NCI-H1417 (cell line): ENCODE data around the gene SPTBN5.
A peak's percentile ranks its signal among the peaks of the same experiment; 100 is the strongest.

ENCODE experiments used
- DNase-seq, 3 experiments: peaks; one replicate each; lab custom pipeline; 2025; lab: John Stamatoyannopoulos, UW

SPTBN5 gene

DNA sequence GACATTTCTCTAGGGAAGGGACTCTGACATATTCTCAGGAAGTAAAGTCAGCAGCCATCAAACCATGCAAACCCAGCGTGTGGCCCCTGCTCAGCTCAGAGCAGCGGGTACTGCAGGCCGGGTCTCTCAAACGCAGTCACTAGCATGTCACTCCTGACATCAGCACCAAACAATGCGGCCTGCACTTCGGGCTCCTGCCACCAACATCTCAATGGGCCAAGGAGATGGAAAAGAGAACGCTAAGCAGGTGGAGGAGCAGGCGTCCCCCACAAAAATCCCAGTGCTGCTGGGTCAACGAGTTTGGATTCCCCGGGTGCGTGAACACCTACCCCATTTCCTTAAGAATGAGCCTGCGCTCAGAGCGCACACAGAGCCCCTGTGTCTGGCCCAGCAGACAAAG, 9.9 kb upstream of the SPTBN5 start:
- no peak for DNase-seq

DNA sequence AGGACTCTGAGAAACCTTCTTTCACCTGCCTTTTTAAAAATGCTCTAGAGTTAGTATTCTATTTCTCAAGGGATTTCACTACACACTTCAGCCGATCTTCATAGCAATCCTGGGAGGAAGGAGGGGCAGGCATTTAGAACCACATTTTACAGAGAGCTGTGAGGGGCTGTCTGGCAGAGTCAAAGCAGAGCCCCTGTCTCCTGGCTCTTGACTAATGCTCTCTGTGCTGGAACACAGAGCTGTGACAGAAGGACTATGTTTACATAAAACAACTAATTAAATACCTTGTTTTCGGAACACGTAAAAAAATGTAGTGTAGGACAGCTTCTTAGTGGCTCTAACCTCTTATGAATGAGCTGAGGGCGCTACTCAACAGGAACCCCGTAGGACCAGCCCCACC, 7.6 kb upstream of the SPTBN5 start:
- no peak for DNase-seq

DNA sequence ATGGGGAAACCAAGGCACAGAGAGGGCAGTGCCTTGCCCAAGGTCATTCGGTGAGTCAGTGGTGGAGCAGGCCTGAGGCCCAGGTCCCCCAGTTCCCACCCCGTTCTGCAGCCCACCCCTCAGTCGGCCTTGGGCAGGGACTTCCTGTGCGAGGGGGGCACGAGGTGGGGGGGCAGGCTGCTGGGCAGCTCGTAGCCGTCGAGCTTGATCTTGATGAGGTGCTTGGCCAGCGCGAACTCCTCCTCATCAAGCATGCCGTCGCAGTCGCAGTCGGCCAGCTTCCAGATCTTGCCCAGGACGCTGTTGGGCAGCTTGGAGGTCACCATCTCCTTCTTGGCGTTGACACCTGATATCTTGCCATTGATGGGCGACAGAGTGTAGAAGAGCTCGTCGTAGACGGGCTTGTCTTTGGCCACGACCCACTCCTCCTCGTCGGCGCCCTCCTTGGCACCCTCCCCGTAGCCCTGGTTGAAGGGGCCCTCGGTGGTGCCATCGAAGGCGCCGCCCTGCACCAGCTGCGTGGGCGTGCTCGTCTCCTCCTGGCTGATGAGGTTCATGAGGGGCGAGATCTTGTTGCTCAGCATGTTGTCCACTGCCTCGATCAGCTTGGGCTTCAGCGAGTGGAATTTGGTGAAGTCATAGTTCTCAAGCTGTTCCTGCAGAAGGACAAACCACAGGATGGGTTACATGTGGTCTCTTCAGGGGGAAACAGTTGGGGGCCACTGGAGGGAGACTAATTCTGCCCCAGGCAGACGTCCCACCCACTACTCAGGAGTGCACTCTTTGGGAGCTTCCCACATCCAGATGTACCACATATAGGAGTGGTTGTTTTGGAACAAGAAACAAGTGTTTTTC, 6.9 kb upstream of the SPTBN5 start:
- no peak for DNase-seq

DNA sequence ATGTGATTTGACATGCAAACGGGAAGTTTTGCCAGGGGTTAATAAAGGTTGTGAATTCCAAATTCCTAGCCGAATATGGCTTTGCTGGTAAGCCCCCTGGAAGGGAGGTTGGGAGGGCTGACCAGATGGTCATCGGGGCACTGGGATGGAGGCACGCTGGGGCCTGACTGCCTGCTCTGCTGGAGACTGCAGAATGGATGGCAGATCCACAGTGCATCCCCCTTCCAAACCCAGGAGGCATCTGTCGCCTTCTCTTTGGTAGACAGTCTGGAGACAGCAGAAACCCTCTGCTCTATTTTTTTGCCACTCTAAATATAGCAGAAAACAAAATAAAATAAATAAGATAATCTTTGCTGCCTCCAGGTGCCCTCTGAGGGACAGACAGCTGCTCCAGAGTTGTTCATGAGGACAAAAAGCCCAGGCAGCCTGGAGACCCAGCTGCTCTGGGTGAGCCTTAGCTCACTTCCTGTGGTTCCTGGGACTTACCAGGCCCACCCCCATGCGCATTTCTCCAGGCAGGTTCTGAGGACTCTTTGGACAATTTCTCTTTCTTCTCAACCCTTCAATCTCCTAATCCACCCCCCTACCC, 6.1 kb upstream of the SPTBN5 start:
- DNase-seq: no peak

DNA sequence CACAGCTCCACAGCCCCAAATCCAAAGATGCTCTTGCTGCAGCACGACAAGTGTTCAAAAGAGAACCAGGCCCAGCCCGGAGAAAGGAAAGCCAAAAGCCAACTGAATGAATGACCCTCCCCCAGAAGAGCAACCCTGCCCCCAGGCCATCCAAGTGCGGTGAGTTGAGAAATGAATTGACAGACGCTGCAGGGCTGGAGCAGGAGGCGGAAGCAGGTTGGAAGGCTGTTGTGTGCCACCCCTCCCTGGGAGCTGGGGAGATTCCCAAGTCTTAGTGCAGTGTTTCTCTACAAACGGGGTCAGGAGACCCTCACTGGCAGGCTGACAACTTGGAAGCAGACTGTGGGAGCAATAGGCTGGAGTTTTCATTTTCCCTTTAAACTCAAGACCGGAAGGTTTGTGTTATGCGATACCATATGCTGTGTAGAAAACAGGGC, 3.5 kb upstream of the SPTBN5 start:
- no peak for DNase-seq

DNA sequence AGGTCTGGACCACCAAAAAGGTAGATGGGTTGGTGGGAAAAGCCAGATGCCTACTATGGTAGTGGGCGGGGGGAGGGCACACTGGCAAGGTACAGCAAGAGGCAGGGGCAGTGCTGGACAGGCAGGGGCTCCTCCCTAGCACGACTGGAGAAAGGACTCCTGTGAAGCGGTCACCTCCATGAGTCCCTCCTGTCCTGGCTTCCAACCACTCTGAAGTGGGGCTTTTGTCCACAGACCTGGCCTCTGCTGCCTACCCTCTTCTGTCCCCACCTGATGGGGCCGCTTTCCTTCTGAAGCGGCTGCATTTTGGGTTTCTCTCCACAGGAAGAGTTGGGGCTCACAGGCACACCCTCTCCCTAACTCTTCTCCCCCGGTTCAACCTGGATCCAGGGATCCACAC, 2.7 kb upstream of the SPTBN5 start:
- DNase-seq: no peak

DNA sequence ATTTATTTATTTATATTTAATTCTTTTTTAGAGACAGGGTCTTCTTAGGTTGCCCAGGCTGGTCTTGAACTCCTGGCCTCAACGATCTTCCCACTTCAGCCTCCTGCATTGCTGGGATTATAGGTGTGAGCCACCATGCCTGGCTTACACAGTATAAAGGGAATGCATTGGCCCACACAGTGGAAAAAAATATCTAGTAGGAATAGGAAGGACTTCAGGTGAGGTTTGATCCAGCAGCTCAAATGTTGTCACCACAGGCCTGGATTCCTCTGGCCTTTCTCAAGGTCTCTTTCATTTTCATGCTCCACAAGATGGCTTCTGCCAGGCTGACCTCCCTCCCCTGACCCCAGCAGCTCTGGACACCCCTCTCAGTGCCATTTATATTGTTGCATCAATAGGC, 2.1 kb upstream of the SPTBN5 start:
- no peak for DNase-seq

DNA sequence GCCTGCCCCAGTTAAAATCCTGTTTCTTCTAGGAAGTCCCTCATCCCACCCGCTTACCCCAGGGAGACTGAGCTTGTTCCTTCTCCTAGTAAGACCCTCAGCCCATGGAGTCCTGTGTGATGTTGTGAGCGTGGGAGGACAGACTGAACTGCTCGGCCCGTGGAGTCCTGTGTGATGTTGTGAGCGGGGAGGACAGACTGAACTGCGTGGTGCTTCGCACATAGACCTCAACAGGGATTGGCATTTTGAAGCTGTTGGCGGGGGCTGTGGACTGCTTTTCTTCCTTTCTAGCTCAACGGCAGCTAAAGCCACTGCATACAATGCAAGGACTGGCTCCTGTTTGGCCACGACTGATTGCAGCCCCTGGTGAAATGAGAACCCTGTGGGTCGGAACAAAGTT, 1.6 kb upstream of the SPTBN5 start:
- DNase-seq: no peak

DNA sequence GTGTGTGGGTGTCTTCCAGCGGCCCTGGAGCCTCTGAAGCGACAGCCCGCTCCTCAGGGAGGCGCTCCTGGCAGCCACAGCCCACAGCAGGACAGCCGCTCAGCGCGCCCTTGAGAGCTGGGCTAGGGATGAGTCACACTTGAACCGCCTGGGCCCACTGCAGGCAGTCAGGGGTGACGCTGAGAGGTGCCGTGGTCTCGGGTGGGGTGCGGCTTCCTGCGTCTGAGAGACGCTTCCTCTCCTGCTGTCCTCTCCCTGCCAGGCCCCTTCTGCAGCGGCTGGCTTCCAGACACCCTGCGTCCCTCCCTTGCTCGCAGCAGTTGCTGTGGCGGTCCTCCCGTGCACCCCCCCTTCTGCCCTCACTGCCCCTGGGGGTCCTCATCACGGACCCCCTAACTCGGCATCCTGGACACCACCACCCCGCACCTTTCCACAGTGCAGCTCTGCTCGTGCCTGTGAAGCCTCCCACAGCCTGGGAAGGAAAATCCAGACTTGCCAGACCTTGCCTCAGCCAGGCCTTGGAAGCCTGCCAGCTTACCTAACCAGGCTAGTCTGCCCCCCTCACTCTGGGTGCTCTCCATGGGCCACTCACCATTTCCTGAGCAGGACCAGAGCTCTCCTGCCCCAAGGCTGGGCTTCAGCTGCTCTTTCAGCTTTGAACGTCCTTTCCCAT, 1.1 kb upstream of the SPTBN5 start:
- peak; percentile 2 to 52 (median 51) for DNase-seq

DNA sequence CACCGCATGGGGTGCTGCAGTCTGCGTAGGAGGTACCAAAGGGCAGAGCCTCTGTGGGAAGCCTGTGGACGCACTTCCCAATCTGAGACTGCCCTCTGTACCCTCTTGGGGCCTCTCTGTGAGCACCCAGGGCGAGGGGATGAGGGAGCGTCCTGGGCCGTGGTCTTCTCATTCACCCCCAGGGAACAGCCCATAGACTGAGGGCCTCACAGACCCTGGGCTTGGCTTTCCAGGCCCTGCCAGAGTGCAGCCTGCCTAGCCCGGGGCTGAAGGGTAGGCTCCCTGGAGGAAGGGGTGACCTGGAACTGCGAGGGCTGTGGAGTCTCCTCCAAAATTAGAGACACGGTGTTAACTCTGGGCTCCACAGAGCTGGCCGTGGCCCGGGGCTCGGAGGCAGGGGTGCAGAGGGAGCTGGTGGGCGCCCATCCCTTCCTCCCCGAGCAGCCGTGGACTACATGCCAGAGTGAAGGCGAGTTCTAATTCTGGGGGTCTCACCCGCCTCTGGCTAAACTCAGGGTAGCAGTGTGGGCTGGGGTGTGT, 468 bp upstream of the SPTBN5 start:
- no peak for DNase-seq

DNA sequence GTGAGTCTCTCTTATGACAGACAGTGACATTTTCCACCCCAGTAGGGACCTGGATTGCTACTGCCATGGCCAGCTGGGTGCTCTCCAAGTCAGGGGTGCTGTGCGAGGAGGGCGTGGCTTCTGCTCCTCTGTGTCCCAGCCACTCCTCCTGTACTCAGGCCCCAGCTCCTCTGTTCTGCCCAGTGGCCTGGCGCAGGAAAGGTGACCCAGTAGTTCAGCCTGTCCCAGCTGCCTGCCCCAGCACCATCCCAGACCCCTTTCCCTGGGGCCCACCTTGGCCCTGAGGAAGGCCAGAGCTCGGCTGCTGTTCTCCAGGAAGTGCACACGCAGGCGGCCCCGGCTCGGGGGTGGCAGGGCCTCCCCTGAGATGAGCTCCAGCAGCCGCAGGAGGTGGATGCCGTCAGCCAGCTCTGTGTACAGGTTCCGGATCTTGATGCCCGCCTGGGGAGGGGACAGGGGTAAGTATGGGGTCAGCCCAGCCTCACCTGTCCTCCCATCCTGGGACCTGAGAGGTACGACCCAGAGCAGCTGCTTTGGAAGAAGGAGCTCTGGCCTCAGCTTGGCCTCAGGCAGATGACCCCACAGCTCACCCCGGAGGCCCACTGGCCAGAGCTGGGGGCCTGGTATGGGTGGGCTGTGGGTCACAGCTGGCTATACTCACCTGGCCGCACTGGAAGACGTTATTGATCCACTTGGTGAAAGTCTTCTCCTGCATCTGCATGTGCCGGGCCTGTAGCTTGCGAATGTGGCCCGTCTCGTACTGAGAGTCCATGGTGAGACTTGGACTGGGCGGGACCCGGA, 1.0 kb downstream of the SPTBN5 start:
- no peak for DNase-seq

DNA sequence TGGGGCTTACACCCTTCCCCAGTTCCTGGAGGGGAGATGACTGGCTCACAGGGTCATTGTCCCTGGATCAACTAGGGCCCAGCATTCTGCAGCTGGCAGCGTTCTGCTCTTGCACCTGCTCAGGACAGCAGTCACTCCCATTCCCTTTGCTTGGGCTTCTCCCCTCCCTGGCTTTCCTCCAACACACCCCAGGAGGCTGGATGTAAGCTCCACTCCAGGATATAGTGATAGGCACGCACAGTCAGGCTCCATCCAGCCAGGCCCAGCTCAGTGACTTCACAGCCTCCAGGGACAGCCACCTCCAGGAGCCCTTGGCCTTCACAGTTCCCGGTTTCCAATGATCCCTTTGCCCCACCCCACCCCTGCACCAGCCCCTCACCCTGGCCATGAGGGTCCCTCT, 1.9 kb downstream of the SPTBN5 start:
- DNase-seq: peak; percentile 74 to 92 (median 78)

DNA sequence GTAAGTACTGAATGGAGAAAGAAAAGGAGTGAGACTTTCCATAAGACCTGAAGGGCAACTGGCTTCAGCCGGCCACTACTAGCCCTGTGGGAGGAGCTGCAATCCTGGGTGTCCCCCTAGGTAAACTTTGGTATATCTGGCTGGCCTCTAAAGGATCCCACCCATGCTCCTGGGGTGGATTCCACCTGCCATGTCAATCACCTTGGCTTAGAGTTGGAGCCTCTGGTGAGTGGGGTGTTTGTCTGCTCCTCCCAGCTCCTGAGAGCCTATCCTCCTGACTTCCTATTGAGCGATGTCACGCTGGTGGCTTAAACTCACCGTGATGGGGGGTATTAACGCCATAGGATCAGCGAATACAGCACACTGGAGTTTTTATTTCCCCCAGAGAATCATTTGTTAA, 2.6 kb downstream of the SPTBN5 start:
- peak in 2 of 3 experiments; percentile 39 to 59 for DNase-seq

DNA sequence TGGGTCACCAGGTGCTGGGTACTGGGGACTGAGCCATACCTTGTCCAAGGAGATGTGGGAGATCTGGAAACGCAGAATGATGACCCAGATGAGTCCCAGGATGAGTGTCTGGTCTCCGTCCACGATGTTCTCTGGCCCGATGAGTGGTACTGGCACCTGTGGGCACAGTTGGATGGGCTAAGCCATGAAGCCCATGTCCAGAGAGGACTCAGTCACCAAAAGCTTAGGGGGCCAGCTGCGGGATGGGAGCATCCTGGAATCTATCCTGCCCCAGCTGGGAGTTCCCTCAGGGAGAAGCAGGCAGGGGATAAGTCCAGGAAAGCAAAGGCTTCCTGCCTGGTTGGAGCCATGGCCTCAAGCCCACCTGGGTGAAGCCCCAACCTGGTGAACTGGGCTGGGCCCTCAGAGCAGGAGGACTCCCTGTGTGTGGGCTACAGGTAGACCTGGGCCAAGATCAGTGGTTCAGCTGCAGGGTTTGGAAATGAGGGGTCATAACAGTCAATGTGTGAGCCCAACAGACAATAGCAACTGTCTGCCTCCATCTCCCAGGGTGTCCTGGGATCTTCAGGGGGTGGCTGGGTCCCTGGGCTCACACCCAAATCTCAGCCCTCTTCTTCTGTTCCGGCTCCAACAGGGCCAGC, 3.7 kb downstream of the SPTBN5 start:
- DNase-seq: no peak

DNA sequence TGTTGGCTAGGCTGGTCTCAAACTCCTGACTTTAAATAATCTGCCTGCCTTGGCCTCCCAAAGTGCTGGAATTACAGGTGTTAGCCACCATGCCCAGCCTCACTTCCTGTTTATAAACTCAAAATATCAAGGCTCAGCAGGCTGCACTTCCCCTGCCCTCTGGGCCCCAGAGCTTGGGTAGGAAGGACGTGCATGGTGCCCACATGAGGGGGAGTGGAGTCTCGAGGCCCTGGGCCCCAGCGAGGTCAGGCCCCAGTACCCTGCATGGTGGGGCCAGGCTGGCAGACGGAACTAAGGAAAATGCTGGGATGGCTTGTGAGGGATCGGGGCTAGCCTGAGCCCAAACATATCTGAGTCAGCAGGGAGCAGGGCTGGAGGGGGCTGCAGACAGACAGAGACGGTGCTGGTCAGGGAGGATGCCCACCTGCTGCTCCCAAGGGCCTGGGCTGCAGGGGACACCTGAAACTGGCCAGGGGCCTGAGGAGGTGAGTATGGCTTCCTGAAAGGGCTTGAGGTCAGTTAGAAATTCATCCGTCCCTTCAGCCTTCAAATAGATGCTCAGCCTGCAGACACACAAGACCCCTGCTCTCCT, 5.1 kb downstream of the SPTBN5 start:
- DNase-seq: no peak

DNA sequence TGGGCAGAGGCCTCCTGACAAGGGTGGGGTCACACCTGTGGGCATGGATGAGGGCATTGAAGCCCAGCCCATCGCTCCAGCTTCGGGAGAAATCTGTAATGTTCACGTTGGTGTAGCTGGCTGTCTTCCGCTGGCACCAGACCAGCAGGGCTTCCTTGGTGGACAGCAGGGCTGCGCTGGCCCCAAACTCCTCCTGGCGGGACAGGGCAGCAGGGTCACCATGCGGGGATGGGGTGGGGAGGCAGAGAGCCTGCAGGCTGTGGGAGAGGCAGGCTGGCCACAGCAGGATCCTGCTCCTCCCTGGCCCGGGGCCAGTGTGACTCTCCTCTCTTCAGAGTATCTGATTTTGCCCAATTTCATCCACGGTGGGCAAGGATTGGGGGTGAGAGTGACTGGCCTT, 6.0 kb downstream of the SPTBN5 start:
- no peak for DNase-seq

DNA sequence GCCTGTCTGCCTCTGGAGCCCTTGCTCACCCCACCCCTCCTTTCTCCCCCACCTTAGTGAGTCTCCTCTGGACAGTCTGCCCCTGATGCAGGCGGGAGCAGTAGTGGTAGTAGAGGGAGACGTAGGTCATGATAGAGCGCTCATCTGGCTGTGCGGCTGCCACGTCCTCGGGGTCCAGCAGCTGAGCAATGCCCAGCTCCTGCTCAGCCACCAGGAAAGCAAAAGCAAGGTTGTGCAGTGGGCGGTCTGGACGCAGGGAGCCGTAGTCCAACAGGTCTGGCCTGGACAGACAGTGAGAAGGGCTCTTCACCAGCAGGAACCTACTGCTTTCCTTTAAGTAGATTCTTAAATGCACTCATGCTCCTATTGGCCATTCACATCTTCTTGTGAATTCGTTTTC, 6.7 kb downstream of the SPTBN5 start:
- DNase-seq: no peak

DNA sequence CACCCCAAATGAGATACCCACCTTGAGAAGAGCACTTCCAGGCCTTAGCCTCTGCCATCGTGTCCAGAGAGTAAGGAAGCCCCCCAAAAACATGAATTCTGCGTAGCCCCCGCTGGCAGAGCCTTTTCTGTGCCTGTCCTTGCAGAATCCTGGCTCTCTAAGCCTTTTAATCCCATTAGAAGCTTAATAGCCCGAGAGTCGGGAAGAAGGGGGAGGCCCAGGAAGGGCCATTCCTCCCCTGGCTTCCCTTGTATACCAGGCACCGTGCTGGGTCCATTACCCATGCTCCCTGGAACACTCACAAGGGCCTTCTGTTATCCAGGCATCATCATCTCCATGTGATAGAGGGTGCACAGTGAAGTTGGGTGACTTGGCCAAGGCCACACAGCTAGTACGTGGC, 7.1 kb downstream of the SPTBN5 start:
- DNase-seq: no peak

DNA sequence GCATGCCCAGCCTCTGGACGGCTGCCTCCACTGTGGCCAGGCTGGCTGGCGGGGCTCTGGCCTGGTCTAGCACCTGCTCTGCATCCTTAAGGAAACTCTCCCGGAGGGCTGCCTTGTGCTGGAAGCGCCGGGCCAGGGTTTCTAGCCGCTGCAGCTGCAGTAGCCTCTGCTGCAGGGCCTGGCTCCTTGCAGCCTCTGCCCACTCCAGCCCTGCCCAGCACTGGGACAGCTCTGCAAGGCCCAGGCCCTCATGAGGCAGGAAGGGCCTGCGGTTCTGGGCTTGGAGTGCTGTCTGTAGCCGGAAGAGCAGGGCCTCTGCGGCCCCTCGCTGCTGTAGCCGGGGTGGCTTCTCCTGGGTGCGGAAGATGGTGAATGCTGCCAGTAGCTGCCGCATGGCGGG, 8.0 kb downstream of the SPTBN5 start:
- DNase-seq: no peak

DNA sequence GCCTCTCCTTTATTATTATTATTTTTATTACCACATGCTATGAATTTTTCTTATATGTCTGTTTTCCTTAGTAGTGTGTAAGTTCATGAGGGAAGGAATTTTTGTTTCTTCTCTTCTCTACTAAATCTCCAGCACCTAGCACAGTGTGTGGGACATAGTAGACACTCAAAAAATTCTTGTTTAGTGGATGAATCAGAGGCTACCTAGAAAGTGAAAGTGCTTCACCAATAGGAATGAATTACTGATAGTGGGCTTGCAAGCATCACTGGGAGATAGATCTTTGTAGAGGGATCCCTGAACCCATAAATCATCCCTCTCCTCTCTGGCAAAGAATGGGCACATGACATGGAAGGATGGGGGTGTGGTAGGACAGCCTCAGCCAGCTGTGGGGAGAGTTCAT, 8.5 kb downstream of the SPTBN5 start:
- no peak for DNase-seq

DNA sequence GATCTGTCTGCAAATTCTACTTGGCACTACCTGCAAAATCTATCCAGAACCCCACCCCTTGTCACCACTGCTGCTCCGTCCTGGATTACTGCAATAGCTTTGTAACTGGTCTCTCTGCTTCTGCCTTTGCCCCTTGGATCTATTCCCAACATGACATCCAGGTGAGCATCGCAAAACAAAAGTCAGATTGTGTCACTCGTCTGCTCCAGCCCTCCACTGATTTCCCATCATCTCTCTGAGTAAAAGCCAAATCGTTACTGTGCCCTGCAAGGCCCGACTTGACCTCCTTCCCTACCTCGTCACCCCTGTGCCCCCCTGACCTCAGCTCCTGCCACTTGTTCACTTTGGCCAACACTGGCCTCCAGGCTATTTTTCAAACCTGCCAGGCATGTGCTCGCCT, 9.4 kb downstream of the SPTBN5 start:
- DNase-seq: no peak
